CD4-positive, alpha-beta T cell treated with Interferon gamma for 1 hour (primary cell): Measurements from ENCODE around the gene FETUB.

ENCODE experiments used
- DNase-seq: peaks from one replicate; pipeline ENCODE4 v3.0.0-alpha.2; 2020

The FETUB gene

DNA sequence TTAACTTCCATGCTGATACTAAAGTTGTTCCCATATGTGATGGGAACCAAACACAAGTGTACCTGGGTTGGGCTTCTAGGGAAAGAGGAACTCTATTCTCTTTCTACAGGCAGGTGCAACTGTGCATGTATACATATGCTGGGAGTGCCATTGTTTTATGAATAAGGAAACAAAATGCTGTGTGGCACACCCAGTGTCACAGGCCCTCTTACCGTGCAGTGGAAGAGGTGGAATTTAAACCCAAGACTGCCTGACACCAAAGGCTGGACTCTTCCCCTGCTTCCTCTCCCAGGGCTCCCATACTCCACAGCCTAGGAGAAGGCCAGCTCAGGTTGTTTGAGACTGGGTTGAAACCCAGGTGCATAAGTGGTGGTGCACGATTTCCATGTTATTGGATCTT, 1.9 kb upstream of the FETUB start:
- DNase-seq, result no peak

DNA sequence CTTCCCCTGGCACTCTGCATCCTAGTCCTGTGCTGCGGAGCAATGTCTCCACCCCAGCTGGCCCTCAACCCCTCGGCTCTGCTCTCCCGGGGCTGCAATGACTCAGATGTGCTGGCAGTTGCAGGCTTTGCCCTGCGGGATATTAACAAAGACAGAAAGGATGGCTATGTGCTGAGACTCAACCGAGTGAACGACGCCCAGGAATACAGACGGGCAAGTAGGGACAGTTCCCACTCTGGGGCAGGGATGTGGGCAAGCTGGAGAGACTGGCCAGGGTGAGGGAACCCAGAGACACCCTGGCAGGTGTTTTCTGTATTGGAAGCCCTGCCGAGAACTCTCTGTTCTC, 247 bp downstream of the FETUB start:
- DNase-seq, result no peak

DNA sequence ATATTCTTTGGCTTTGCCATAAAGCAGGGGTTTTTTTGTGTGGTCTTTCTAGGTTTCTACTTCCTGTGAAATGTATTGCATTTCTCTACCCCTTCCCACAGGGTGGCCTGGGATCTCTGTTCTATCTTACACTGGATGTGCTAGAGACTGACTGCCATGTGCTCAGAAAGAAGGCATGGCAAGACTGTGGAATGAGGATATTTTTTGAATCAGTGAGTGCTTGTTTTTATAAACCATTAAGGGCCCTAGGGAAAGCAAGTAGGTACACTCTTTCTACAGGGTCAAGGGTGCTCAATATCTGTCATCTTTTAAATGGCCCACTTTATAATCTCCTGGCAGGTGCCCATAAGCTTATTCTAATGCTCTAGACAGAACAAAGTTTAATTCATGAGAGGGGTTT, 730 bp downstream of the FETUB start:
- no peak for DNase-seq

DNA sequence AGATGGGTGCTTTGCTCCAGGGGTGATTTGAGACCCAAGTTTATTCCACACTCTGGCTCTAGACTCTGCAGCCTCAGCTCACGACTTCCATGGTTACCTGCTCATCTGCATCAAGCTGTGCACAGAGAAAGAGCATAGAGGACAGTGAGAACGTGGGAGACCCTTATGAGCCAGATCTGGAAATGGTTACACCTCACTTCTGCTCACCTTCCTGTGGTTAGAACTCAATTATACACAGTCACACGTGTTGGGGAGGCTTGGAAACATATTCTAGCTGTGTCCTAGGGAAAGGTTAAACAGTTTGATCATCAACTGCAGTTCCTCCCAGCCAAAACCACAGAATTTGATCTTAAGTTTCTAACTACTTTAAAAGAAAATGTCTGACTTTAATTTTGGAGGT, 1.8 kb downstream of the FETUB start:
- DNase-seq, result no peak

DNA sequence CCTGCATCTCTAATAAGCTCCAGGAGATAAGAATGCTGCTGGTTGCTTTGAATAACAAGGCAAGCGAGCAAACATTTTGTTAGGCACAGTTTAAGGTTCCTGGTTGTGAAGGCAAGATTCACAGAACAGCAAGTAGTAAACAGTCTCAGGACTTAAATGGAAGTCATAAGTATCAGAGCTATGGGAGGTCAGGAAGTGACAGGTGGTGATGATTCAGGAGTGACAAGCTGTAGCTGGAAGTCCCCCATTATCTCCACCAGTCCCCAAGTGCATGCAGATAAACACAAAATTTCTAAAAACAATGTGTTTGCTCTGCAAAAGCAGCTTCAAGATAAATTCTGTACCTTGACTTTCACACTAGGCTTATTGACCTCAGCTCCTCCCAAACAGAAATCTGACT, 3.3 kb downstream of the FETUB start:
- DNase-seq, result no peak

DNA sequence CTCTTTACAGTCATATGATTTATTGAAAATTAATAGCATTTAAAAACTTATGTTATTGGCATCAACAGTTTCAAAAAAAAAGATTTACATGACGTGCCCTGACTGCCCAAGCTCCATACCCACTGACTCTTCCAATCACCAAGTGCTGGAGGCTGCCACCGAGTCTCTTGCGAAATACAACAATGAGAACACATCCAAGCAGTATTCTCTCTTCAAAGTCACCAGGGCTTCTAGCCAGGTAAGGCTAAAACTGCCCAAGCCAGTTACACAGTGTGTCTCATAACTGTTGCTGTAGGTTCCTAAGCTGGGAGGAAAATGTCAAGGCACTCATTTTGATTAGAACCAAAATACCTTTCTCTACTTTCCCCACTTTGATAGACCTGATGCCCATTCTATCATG, 4.5 kb downstream of the FETUB start:
- DNase-seq, result no peak

DNA sequence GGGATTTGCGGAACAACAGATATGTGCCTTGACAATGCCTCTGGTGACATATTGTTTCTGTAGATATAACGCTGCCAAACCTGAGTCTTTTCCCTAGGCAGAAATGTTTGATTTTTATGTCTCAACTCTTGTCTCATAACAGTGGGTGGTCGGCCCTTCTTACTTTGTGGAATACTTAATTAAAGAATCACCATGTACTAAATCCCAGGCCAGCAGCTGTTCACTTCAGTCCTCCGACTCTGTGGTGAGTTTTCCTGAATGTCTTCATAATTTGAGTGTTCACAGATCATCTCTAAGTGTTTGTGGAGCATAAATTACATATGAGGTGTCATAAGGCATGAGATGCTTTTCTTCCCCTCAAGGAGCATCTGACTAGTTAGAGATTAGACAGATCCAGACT, 5.9 kb downstream of the FETUB start:
- DNase-seq, result no peak

DNA sequence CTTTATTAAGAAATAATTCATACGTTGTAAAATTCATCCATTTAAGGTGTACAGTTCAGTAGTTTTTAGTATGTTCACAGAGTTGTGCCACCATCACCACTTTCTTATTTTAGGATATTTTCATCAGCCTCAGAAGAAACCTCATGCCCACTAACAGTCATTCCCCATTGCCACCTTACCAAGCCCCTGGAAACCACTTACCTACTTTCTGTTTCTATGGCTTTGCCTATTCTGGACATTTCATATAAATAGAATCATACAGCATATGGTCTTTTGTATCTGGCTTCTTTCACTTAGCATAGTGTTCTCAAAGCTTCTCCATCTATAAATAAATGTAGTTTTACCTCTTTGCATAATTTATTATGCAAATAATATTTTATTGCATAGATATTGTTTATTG, 6.6 kb downstream of the FETUB start:
- DNase-seq, result no peak

DNA sequence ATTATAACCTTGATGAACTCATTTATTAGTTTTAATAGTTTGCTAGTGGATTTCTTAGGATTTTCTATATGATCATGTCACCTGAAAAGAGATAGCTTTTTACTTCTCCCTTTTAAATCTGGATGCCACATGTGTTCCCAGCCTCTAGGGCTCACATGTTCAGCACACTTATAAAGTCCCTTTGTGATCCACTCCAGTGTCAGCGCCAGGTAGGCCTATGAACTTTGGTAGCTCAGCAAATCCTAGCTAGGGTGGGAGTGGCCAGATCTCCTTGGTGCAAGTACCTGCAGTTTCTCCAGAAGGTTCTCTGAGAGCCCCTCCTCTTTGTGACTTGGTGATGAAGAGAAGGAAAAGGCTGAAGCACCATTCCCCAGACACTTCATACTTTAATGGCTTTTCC, 8.7 kb downstream of the FETUB start:
- DNase-seq, result no peak

DNA sequence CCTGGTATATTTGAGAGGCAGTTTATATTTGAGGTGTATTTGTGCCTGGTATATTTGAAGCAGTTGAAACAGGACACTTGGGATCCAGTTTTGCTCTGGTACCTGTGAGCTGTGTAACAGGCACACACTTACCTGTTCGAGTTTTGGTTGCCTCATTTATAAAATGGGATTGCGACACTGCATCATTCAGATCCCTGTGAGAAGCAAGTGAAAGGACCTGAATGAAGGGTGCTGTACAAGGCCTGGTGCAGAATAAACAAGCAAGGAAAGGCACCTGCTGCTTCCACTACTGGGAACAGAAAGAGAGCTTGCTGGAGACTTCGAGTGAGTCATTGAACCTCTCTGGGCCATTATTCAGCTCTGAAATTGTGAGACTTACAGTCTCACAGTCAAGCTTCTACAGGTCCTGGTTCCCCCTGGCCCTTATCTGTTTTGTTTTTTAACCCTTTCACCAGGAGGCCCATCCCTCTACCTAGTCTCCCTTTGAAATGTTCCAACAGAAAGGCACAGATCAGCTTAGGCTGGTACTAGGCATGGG, 11.5 kb downstream of the FETUB start:
- no peak for DNase-seq

DNA sequence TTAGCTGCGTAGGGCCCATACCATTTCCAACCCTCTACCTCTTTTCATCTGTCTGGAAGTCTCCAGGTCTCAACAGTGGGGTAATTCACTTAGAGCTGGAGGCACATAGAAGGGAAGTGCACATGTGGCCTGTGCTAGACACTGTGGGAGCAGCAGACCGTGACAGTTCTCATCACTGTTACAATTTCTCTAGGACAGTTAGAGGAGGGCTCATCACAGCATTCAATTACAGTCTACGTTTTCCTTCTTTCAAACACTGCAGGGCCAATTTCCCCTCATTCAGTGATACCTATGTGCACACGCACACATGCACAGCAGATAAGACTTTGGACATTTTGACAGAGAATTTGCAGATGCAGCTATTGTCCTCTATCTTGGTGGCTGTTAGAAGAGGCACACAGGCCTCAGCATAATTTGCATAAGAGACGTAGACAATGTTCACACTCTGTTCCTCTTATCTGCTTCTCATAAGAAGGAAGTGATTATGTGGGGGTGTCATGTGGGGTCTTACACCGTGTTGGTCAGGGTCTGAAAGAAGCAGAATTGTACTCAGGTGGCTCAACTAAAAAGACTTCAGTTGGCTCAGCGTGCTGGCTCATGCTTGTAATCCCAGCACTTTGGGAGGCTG, 13.0 kb downstream of the FETUB start:
- DNase-seq, result peak; percentile 4

DNA sequence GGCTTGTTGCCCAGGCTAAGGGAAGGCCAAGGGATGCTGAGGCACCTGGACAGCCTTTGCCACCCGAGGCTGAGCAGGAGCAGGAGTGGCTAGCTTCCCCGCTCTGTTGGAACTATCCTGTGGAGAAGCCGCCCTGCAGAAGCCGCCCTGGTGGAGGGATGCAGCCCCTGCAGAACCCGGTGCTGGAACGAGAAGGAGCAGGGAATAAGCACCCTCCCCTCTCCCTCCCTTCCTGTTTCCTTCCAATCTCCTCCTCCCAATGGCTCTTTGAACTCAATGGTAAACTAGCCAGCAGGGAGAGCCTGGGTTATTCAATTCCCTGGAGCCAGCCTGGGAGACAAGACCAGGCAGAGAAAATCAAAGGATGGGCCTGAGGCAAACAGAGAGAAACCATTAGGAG, 13.8 kb downstream of the FETUB start:
- DNase-seq, result no peak

DNA sequence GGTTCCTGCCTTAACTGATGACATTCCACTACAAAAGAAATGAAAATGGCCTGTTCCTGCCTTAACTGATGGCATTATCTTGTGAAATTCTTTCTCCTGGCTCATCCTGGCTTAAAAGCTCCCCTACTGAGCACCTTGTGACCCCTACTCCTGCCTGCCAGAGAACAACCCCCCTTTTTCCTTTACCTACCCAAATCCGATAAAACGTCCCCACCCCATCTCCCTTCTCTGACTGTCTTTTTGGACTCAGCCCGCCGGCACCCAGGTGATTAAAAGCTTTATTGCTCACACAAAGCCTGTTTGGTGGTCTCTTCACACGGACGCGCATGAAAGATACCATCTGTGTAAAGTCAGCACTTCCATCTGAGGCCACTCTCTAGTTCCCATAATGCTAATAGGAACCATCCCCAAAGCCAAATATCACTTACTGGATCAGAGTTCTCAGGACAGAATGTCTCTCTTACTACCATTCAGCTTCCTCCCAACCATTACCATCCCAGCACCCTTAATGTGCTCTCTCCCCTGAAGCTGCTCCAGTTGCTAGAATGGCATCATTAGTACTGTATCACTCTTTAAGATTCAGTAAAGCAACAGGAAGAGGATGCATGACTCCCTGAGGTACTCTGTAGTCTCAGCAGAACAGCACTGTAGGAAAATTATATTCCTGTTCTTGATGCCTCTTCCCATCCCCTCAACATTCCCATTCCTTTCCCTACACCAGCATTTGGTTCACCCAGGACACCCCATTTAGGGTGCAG, 23.3 kb downstream of the FETUB start:
- no peak for DNase-seq

DNA sequence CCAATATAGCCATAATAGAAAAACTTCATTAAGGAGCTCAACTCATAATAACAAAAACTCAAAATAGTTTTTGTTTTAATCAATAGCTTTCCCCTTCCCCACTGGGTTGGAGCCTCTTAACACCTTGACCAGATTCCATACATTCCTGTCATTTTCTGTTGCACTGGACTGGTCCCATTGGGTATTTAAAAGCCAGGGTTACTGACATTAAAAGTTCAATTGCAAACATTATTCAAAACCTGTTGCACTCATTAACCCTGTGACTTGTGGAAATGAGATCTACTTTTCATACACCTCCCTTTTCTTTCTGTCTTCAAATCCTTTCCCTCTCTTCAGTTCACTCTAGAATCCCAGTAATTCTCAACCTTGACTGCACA, 23.9 kb downstream of the FETUB start:
- DNase-seq, result no peak

DNA sequence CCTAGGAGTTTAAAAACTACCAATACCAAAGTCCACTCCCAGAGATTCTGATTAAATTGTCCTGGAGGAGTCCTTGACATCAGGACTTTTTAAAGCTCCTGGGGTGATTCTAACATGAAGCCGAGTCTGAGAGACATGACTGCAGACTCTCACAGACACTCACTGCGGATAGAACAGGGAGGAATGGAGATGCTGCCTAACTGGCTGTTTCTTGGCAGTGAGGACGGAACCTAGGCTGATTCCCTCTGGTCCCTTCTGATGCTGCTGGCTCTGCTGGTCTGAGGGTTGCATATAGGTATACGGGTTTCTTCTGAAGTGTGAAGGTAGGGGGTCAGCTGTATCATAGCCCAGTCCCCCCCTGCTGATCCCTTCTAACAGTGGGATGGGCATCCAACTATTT, 24.3 kb downstream of the FETUB start:
- DNase-seq, result no peak

DNA sequence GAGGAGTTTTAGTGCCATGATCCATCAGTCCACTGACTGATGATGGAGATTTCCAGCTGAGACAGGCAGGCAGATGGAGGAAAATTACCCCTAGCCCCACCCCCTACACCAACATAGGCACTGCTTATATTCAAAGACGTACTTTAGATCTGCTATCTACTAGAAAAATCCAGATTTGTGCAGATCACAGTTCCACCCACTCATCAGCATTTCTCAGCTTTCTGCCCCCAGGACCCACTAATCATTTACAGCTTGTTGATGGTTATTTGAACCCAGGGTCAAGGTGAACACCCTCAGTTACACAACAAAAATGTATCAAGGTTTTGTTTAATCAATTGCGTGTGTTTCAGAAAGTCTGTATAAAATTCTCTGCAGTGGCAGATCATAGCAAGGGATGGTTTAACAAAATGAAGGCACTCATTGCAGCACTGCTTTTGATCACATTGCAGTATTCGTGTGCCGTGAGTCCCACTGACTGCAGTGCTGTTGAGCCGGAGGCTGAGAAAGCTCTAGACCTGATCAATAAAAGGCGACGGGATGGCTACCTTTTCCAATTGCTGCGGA, 25.5 kb downstream of the FETUB start, which contains the start of gene HRG:
Gene HRG (plus strand): TSS at position 390 of the 564 bp plus-strand sequence. CDS start 18 bp downstream, at position 408.
- no peak for DNase-seq

DNA sequence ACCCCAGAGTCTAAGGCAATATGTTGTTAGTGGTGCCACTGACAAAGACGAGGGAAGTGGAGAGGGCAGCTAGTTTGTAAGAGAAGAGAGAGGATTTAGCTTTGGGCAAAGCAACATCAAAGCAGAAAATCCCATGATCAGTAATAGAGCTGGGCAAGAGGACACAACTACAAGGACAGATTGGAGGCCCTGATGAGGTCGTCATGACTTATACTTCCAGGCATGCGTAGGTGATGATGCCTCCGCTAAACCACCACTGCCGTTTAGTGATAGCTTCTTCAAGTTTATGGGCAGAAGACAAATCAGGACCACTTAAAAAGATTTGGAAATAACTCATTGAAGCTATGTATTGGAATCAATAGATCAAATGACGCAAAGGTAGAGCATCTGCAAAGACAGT, 28.2 kb downstream of the FETUB start:
- DNase-seq, result no peak

DNA sequence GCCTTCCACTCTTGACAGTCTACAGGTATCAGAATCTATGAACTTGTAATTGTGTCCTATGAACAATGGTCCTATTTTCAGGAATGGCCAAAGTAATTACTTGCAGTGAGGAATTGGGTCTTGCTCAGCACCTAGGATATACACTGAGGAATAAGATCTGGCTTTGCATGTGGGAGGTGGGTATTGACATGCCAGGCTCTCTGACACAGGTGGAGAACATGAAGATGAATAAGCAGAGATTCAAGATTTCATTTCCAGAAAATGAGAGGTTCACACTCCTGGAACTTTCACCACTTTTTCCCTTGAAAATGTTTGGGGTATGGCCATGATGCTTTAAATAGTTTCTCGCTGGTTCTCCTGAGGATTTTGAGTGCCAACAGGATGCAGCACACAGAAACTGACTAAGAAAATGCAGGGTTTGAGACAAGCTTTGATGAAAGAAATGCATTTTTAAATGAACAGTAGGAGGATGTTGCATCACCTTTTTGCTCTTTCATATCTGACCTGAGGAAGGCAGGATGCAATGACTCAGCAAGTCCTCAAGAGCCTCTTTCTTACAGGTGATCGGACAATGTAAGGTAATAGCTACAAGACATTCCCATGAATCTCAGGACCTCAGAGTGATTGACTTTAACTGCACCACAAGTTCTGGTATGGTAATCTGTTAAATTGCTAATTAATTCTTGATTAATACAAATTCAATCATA, 29.3 kb downstream of the FETUB start:
- DNase-seq, result no peak

DNA sequence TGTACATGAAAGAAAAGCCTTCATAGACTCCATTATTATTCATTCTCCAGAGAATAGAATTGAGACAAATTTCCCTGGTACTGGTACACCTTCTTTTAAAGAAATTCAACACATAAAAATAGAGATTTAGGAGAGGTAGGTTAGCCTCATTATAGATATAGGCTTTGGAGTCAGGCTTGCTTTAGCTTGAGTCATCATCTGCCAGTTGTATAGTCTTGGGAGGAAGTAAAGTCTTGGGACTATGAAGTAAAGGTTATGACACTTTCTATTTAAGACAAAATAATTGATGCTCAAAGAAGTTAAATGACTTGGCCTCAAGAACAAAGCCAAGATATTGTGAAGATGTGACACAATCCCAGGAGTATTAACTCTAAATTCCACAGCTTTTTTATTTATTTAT, 30.0 kb downstream of the FETUB start:
- DNase-seq, result no peak

DNA sequence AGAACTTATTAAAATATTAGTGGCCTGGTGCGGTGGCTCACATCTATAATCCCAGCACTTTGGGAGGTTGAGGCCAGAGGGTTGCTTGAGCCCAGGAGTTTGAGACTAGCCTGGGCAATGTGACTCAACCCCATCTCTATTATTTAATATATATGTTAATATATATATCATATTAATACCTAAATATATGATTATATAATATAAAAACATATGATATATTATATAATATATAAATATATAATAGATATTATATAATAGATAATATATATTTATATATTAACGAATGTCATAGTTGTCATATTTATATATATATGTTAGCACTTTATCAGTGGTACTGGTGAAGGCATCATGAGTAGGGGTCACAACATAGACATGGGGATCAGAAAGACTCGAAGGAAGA, 30.9 kb downstream of the FETUB start:
- no peak for DNase-seq

DNA sequence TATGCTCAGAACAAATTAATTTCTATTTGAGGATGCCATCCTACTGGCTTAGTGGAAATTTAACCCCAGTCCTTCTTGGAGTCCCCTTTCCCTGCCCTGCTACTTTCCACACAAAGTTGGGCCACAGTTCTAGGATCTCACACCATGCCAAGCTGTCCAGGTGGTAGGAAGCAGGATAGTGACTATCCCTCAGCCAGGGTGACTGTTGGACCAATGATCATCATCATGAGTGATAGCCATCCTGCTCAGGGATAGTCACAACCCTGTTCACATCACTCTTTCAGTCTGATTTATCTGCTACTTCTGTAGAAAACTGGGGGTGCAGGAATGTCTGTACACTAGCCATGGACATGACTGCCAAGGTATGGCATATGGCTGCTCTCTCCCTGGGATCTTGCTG, 38.4 kb downstream of the FETUB start:
- DNase-seq, result no peak

DNA sequence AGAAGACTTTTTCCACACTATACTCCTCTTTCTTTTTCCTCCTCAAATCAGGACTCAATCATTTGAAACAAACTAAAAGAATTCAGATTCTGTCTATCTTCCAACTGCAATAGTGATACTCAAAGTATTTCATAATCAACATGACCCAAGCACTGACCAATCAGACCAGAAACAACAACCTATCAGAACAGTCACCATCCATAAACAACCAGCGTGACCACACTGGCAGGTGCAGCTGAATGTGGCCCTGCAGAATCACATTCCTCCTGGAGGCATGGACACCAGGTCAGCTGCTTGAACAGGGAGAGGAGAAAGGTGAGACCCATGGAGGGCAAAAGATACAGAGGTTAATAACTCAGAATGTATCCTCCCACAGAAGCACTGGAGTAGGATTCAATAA, 39.0 kb downstream of the FETUB start:
- no peak for DNase-seq

DNA sequence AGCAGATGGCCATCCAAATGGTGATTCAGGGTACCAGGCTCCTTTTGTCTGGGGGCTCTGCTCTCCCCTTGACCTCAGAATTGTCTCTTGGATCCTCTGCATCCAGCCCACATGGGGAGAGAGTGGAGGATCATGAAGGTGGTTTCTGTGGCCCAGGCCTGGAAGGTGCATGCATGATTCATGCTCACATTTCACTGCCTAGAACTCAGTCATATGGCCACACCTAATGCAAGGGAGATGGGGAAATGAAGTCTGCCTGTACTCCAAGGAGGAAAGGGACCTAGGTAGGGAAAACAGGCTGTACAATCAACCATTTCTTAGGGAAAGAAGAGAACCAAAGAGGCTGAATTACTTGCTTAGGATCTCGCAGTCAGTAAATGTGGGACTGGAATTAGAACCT, 40.7 kb downstream of the FETUB start:
- no peak for DNase-seq

DNA sequence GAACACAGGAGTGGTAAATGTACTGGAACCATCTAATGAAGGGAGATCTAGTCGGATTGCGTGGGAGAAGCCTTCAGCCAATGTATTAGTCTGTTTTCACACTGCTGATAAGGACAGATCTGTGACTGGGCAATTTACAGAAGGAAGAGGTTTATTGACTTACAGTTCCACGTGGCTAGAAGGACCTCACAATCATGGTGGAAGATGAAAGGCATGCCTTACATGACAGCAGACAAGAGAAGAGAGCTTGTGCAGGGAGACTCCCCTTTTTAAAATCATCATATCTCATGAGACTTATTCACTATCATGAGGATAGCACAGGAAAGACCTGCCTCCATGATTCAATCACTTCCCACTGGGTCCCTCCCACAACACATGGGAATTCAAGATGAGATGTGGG, 42.6 kb downstream of the FETUB start:
- no peak for DNase-seq
